ENCODE measurements around the gene AADACL4. TPM values are rescaled to one million over a fixed set of nuclear protein-coding genes. Genes with fewer than 3 reads are reported as not detected.

Gene AADACL4
- total RNA-seq = not detected in 2 replicates

GRCh38 chr1:12643785-12644184 is at the start of gene AADACL4:
AADACL4 (plus strand) TSS chr1:12644085; CDS start chr1:12644547, 462 bp downstream.
- DNase-seq = no peak
- H3K4me3 Mint-ChIP-seq = no peak within 1 kb of the TSS
- no peak within 1 kb of the TSS for H3K27ac Mint-ChIP-seq
- H3K36me3 Mint-ChIP-seq (ENCODE audit: low read depth) = no peaks in the 10 kb centered on the region
- peaks cover 17% of the 10 kb centered on the region for H3K9me3 Mint-ChIP-seq
- H3K4me1 Mint-ChIP-seq = no peaks in the 10 kb centered on the region
- intact Hi-C loops (cut with micrococcal nuclease) = no loop called here
- H3K27me3 Mint-ChIP-seq = peaks cover 10% of the 10 kb centered on the region

GRCh38 chr1:12594490-12594889 is 49.4 kb upstream of the AADACL4 start:
- Mint-ChIP-seq H3K27ac (peak overlapping the region; percentile 57), H3K9me3 (no peaks in the 10 kb centered on the region), H3K4me3 (peak overlapping the region; percentile 54), H3K36me3 (ENCODE audit: low read depth) (peaks cover 19% of the 10 kb centered on the region), H3K27me3 (peaks cover 7% of the 10 kb centered on the region), H3K4me1 (peaks cover 13% of the 10 kb centered on the region)
- intact Hi-C loops (cut with micrococcal nuclease) = no loop called here
- no peak for DNase-seq

GRCh38 chr1:12594966-12595756 is 48.7 kb upstream of the AADACL4 start:
- no peak for DNase-seq
- no peaks in the 10 kb centered on the region for H3K9me3 Mint-ChIP-seq
- H3K27me3 Mint-ChIP-seq = peaks cover 7% of the 10 kb centered on the region
- peaks cover 15% of the 10 kb centered on the region for H3K4me1 Mint-ChIP-seq
- H3K36me3 Mint-ChIP-seq (ENCODE audit: low read depth) = peaks cover 16% of the 10 kb centered on the region
- intact Hi-C loops (cut with micrococcal nuclease) = no loop called here
- H3K27ac Mint-ChIP-seq = peak overlapping the region; percentile 57
- peak overlapping the region; percentile 54 for H3K4me3 Mint-ChIP-seq

GRCh38 chr1:12595757-12596006 is 48.2 kb upstream of the AADACL4 start:
- peaks cover 17% of the 10 kb centered on the region for H3K4me1 Mint-ChIP-seq
- intact Hi-C loops (cut with micrococcal nuclease) = no loop called here
- H3K36me3 Mint-ChIP-seq (ENCODE audit: low read depth) = peaks cover 16% of the 10 kb centered on the region
- no peak overlapping the region for H3K27ac Mint-ChIP-seq
- H3K4me3 Mint-ChIP-seq = no peak overlapping the region
- peaks cover 7% of the 10 kb centered on the region for H3K27me3 Mint-ChIP-seq
- no peak for DNase-seq
- H3K9me3 Mint-ChIP-seq = no peaks in the 10 kb centered on the region

GRCh38 chr1:12596007-12596821 is 47.7 kb upstream of the AADACL4 start:
- Mint-ChIP-seq H3K4me3 (no peak overlapping the region), H3K4me1 (peaks cover 20% of the 10 kb centered on the region), H3K9me3 (no peaks in the 10 kb centered on the region), H3K27me3 (peaks cover 7% of the 10 kb centered on the region), H3K27ac (no peak overlapping the region), H3K36me3 (ENCODE audit: low read depth) (peaks cover 14% of the 10 kb centered on the region)
- intact Hi-C loops (cut with micrococcal nuclease) = no loop called here
- no peak for DNase-seq

- Mint-ChIP-seq H3K36me3 (ENCODE audit: low read depth) (peaks cover 7% of the 10 kb centered on the region), H3K4me1 (peaks cover 30% of the 10 kb centered on the region), H3K27ac (no peak overlapping the region), H3K4me3 (no peak overlapping the region), H3K9me3 (no peaks in the 10 kb centered on the region), H3K27me3 (peaks cover 7% of the 10 kb centered on the region)
- intact Hi-C loops (cut with micrococcal nuclease) = no loop called here
- no peak for DNase-seq
Measured at GRCh38 chr1:12597792-12598191, 46.1 kb upstream of the AADACL4 start.

GRCh38 chr1:12598974-12599373 is 44.9 kb upstream of the AADACL4 start:
- Mint-ChIP-seq H3K27ac (no peak overlapping the region), H3K9me3 (no peaks in the 10 kb centered on the region), H3K36me3 (ENCODE audit: low read depth) (peaks cover 7% of the 10 kb centered on the region), H3K4me1 (peaks cover 38% of the 10 kb centered on the region), H3K27me3 (peaks cover 7% of the 10 kb centered on the region), H3K4me3 (no peak overlapping the region)
- no peak for DNase-seq
- intact Hi-C loops (cut with micrococcal nuclease) = no loop called here

- Mint-ChIP-seq H3K36me3 (ENCODE audit: low read depth) (peaks cover 10% of the 10 kb centered on the region), H3K4me1 (peaks cover 42% of the 10 kb centered on the region), H3K27ac (no peak overlapping the region), H3K9me3 (no peaks in the 10 kb centered on the region), H3K4me3 (no peak overlapping the region), H3K27me3 (peaks cover 5% of the 10 kb centered on the region)
- intact Hi-C loops (cut with micrococcal nuclease) = no loop called here
- no peak for DNase-seq
Measured at GRCh38 chr1:12599657-12600056, 44.2 kb upstream of the AADACL4 start.

- Mint-ChIP-seq H3K4me3 (no peak overlapping the region), H3K4me1 (peaks cover 43% of the 10 kb centered on the region)
Measured at GRCh38 chr1:12600335-12600734, 43.5 kb upstream of the AADACL4 start.

GRCh38 chr1:12600880-12601633 is 42.8 kb upstream of the AADACL4 start:
- peaks cover 14% of the 10 kb centered on the region for H3K36me3 Mint-ChIP-seq (ENCODE audit: low read depth)
- peaks cover 44% of the 10 kb centered on the region for H3K4me1 Mint-ChIP-seq
- no peak overlapping the region for H3K4me3 Mint-ChIP-seq
- intact Hi-C loops (cut with micrococcal nuclease) = no loop called here
- no peaks in the 10 kb centered on the region for H3K9me3 Mint-ChIP-seq
- peak; percentile 83 for DNase-seq
- H3K27ac Mint-ChIP-seq = no peak overlapping the region
- peaks cover 2% of the 10 kb centered on the region for H3K27me3 Mint-ChIP-seq

More at GRCh38 chr1:12600335-12600734, 43.5 kb upstream of the AADACL4 start:
- intact Hi-C loops (cut with micrococcal nuclease) = no loop called here
- peaks cover 9% of the 10 kb centered on the region for H3K36me3 Mint-ChIP-seq (ENCODE audit: low read depth)
- no peak for DNase-seq
- no peak overlapping the region for H3K27ac Mint-ChIP-seq
- no peaks in the 10 kb centered on the region for H3K9me3 Mint-ChIP-seq
- peaks cover 2% of the 10 kb centered on the region for H3K27me3 Mint-ChIP-seq

GRCh38 chr1:12601700-12602658 is 41.9 kb upstream of the AADACL4 start:
- intact Hi-C loops (cut with micrococcal nuclease) = no loop called here
- Mint-ChIP-seq H3K4me3 (no peak overlapping the region), H3K9me3 (no peaks in the 10 kb centered on the region), H3K27me3 (peaks cover 2% of the 10 kb centered on the region), H3K27ac (peak overlapping the region; percentile 26), H3K4me1 (peaks cover 41% of the 10 kb centered on the region), H3K36me3 (ENCODE audit: low read depth) (peaks cover 19% of the 10 kb centered on the region)
- DNase-seq = no peak

GRCh38 chr1:12602659-12603024 is 41.2 kb upstream of the AADACL4 start:
- Mint-ChIP-seq H3K27ac (no peak overlapping the region), H3K4me1 (peaks cover 42% of the 10 kb centered on the region)
- intact Hi-C loops (cut with micrococcal nuclease) = no loop called here

GRCh38 chr1:12603224-12603623 is 40.7 kb upstream of the AADACL4 start:
- H3K27me3 Mint-ChIP-seq = no peaks in the 10 kb centered on the region
- peaks cover 30% of the 10 kb centered on the region for H3K36me3 Mint-ChIP-seq (ENCODE audit: low read depth)
- intact Hi-C loops (cut with micrococcal nuclease) = no loop called here
- H3K27ac Mint-ChIP-seq = no peak overlapping the region
- H3K9me3 Mint-ChIP-seq = peaks cover 4% of the 10 kb centered on the region
- no peak for DNase-seq
- peaks cover 39% of the 10 kb centered on the region for H3K4me1 Mint-ChIP-seq
- H3K4me3 Mint-ChIP-seq = no peak overlapping the region

More at GRCh38 chr1:12602659-12603024, 41.2 kb upstream of the AADACL4 start:
- DNase-seq = no peak
- Mint-ChIP-seq H3K36me3 (ENCODE audit: low read depth) (peaks cover 24% of the 10 kb centered on the region), H3K4me3 (no peak overlapping the region), H3K27me3 (no peaks in the 10 kb centered on the region), H3K9me3 (peaks cover 4% of the 10 kb centered on the region)
